HG02610 (cell line): ENCODE results near the gene IGF1.
"Not testable (repeated sequence)": the region's sequence is repeated elsewhere in the genome, so short reads cannot be mapped to it uniquely, and the experiment has no call there.

Source experiments
- ATAC-seq: cut with Tn5 transposase; IDR thresholded peaks from one replicate; pipeline ENCODE4 v1.9.1; 2021; ENCODE audit warnings: mild to moderate bottlenecking, moderate library complexity; ENCODE audit not compliant: unreplicated experiment

The IGF1 gene

GRCh38 chr12:102394200-102394599 is 86.2 kb downstream of the IGF1 start:
- no peak for ATAC-seq

- no peak for ATAC-seq
Measured at GRCh38 chr12:102390068-102390467, 90.3 kb downstream of the IGF1 start.

GRCh38 chr12:102388469-102388868 is 91.9 kb downstream of the IGF1 start:
- no peak for ATAC-seq

- ATAC-seq = no peak
Measured at GRCh38 chr12:102385343-102385742, 95.0 kb downstream of the IGF1 start.

- ATAC-seq = no peak
Measured at GRCh38 chr12:102379346-102380162, 100.8 kb downstream of the IGF1 start.

- ATAC-seq = no peak
Measured at GRCh38 chr12:102376781-102377180, 103.6 kb downstream of the IGF1 start.

- no peak for ATAC-seq
Measured at GRCh38 chr12:102376181-102376747, 104.1 kb downstream of the IGF1 start.

- ATAC-seq = no peak
Measured at GRCh38 chr12:102374190-102374589, 106.2 kb downstream of the IGF1 start.

GRCh38 chr12:102372087-102372486 is 108.3 kb downstream of the IGF1 start:
- no peak for ATAC-seq

- no peak for ATAC-seq
Measured at GRCh38 chr12:102371165-102371564, 109.2 kb downstream of the IGF1 start.

- no peak for ATAC-seq
Measured at GRCh38 chr12:102369876-102370275, 110.5 kb downstream of the IGF1 start.

- no peak for ATAC-seq
Measured at GRCh38 chr12:102365365-102365764, 115.0 kb downstream of the IGF1 start.

GRCh38 chr12:102364709-102365108 is 115.7 kb downstream of the IGF1 start:
- no peak for ATAC-seq

GRCh38 chr12:102356690-102357089 is 123.7 kb downstream of the IGF1 start:
- ATAC-seq = no peak

- ATAC-seq = not testable (repeated sequence)
Measured at GRCh38 chr12:102354281-102354680, 126.1 kb downstream of the IGF1 start.

GRCh38 chr12:102351322-102351721 is 129.0 kb downstream of the IGF1 start:
- ATAC-seq = no peak

- ATAC-seq = no peak
Measured at GRCh38 chr12:102350070-102350469, 130.3 kb downstream of the IGF1 start.

GRCh38 chr12:102349079-102349478 is 131.3 kb downstream of the IGF1 start:
- no peak for ATAC-seq

- ATAC-seq = no peak
Measured at GRCh38 chr12:102347811-102348210, 132.6 kb downstream of the IGF1 start.
